Measurements from ENCODE around the gene MBD1.

- no peak for TF ChIP-seq CTCF (IDR thresholded peaks at IDR 0.05)
- no peak for TF ChIP-seq POLR2A (IDR thresholded peaks at IDR 0.05)
Measured at GRCh38 chr18:50273203-50274043, 7.9 kb downstream of the MBD1 start.

Data from right lobe of liver (tissue), 4 donors.